ENCODE data around the gene BNIP3. TPM values are rescaled to one million over a fixed set of nuclear protein-coding genes. Genes with fewer than 3 reads are reported as not detected.

BNIP3 gene
- total RNA-seq, 1 experiment from 2014 or later, result 219 TPM

GRCh38 chr10:131979821-131980270, 1.9 kb downstream of the BNIP3 start:
- DNase-seq (ENCODE audit: extremely low read depth, low read depth), result no peak

- DNase-seq (ENCODE audit: extremely low read depth, low read depth), result no peak
Measured at GRCh38 chr10:131979336-131979735, 2.4 kb downstream of the BNIP3 start.

GRCh38 chr10:131978851-131979250, 2.9 kb downstream of the BNIP3 start:
- DNase-seq (ENCODE audit: extremely low read depth, low read depth), result no peak

- no peak for DNase-seq (ENCODE audit: extremely low read depth, low read depth)
Measured at GRCh38 chr10:131978366-131978765, 3.4 kb downstream of the BNIP3 start.

GRCh38 chr10:131977323-131978096, 4.2 kb downstream of the BNIP3 start:
- DNase-seq (ENCODE audit: extremely low read depth, low read depth), result no peak

- DNase-seq (ENCODE audit: extremely low read depth, low read depth), result no peak
Measured at GRCh38 chr10:131975796-131976195, 5.9 kb downstream of the BNIP3 start.

- no peak for DNase-seq (ENCODE audit: extremely low read depth, low read depth)
Measured at GRCh38 chr10:131975003-131975402, 6.7 kb downstream of the BNIP3 start.

GRCh38 chr10:131974034-131974817, 7.5 kb downstream of the BNIP3 start:
- DNase-seq (ENCODE audit: extremely low read depth, low read depth), result no peak

- DNase-seq (ENCODE audit: extremely low read depth, low read depth), result no peak
Measured at GRCh38 chr10:131973160-131973951, 8.4 kb downstream of the BNIP3 start.

- DNase-seq (ENCODE audit: extremely low read depth, low read depth), result no peak
Measured at GRCh38 chr10:131972474-131973071, 9.2 kb downstream of the BNIP3 start.

GRCh38 chr10:131971591-131971990, 10.1 kb downstream of the BNIP3 start:
- DNase-seq (ENCODE audit: extremely low read depth, low read depth), result no peak

- DNase-seq (ENCODE audit: extremely low read depth, low read depth), result no peak
Measured at GRCh38 chr10:131970946-131971345, 10.8 kb downstream of the BNIP3 start.

GRCh38 chr10:131968949-131969348, 12.8 kb downstream of the BNIP3 start:
- no peak for DNase-seq (ENCODE audit: extremely low read depth, low read depth)

- DNase-seq (ENCODE audit: extremely low read depth, low read depth), result no peak
Measured at GRCh38 chr10:131964298-131964697, 17.4 kb downstream of the BNIP3 start.

- no peak for DNase-seq (ENCODE audit: extremely low read depth, low read depth)
Measured at GRCh38 chr10:131963811-131964210, 17.9 kb downstream of the BNIP3 start.

GRCh38 chr10:131963350-131963749, 18.4 kb downstream of the BNIP3 start:
- DNase-seq (ENCODE audit: extremely low read depth, low read depth), result no peak

- DNase-seq (ENCODE audit: extremely low read depth, low read depth), result no peak
Measured at GRCh38 chr10:131961777-131962662, 19.7 kb downstream of the BNIP3 start.

- no peak for DNase-seq (ENCODE audit: extremely low read depth, low read depth)
Measured at GRCh38 chr10:131961047-131961776, 20.5 kb downstream of the BNIP3 start.

GRCh38 chr10:131960631-131961046, 21.1 kb downstream of the BNIP3 start:
- DNase-seq (ENCODE audit: extremely low read depth, low read depth), result no peak
